H9 (cell line): ENCODE data around the gene GFRA1. TPM values are rescaled to one million over a fixed set of nuclear protein-coding genes. Genes with fewer than 3 reads are reported as not detected.

Source experiments
- DNase-seq: peaks from one replicate; pipeline ENCODE4 v3.0.0-alpha.2; 2017
- H2AFZ ChIP-seq: one replicate; pipeline ENCODE4 v1.6.1; 2013; ENCODE audit warnings: mild to moderate bottlenecking, low read length, control low read depth, moderate library complexity
- H2AK5ac ChIP-seq: 2 replicates; pipeline ENCODE4 v1.6.1; 2013; ENCODE audit warnings: low read length, control low read depth, mixed read lengths; ENCODE audit not compliant: insufficient read length
- H2BK120ac ChIP-seq: one replicate; pipeline ENCODE4 v1.6.1; 2013; ENCODE audit warnings: low read depth, mild to moderate bottlenecking, low read length, control low read depth, inconsistent platforms; ENCODE audit not compliant: poor library complexity, severe bottlenecking
- H2BK12ac ChIP-seq: 2 replicates; pipeline ENCODE4 v1.6.1; 2013; ENCODE audit warnings: low read length, control low read depth, mixed read lengths, low read depth; ENCODE audit not compliant: insufficient read length
- H2BK15ac ChIP-seq: 2 replicates; pipeline ENCODE4 v1.6.1; 2013; ENCODE audit warnings: low read depth, low read length, control low read depth
- H2BK20ac ChIP-seq: one replicate; pipeline ENCODE4 v1.6.1; 2013; ENCODE audit warnings: low read depth, mild to moderate bottlenecking, low read length, control low read depth, inconsistent platforms; ENCODE audit not compliant: poor library complexity, severe bottlenecking
- H2BK5ac ChIP-seq: 2 replicates; pipeline ENCODE4 v1.6.1; 2013; ENCODE audit warnings: low read length, control low read depth, mixed read lengths; ENCODE audit not compliant: insufficient read length
- H3K14ac ChIP-seq: 2 replicates; pipeline ENCODE4 v1.6.1; 2013; ENCODE audit warnings: low read length, control low read depth; ENCODE audit not compliant: insufficient read depth
- H3K18ac ChIP-seq: 2 replicates; pipeline ENCODE4 v1.6.1; 2013; ENCODE audit warnings: low read depth, mild to moderate bottlenecking, mixed read lengths, low read length, control low read depth; ENCODE audit not compliant: insufficient read length
- H3K23ac ChIP-seq: 2 replicates; pipeline ENCODE4 v1.6.1; 2013; ENCODE audit warnings: low read length, control low read depth, mixed read lengths, low read depth; ENCODE audit not compliant: insufficient read length
- H3K23me2 ChIP-seq: 2 replicates; pipeline ENCODE4 v1.6.1; 2013; ENCODE audit warnings: low read depth, mild to moderate bottlenecking, mixed read lengths, low read length, control low read depth; ENCODE audit not compliant: insufficient read length, poor library complexity, severe bottlenecking
- H3K27ac ChIP-seq: 2 replicates; pipeline ENCODE4 v1.5.1; 2013; ENCODE audit warnings: low read length, control low read depth, mixed read lengths, low read depth; ENCODE audit not compliant: insufficient read length
- H3K27me3 ChIP-seq: 2 replicates; pipeline ENCODE4 v1.6.1; 2013; ENCODE audit warnings: low read length, control low read depth, inconsistent platforms; ENCODE audit not compliant: insufficient read depth
- H3K4ac ChIP-seq: 2 replicates; pipeline ENCODE4 v1.6.1; 2013; ENCODE audit warnings: low read depth, mild to moderate bottlenecking, control low read depth, inconsistent platforms, low read length, moderate library complexity
- H3K4me1 ChIP-seq: 2 replicates; pipeline ENCODE4 v1.6.1; 2013; ENCODE audit warnings: low read length, control low read depth, inconsistent platforms; ENCODE audit not compliant: insufficient read depth
- H3K4me2 ChIP-seq: 2 replicates; pipeline ENCODE4 v1.6.1; 2013; ENCODE audit warnings: low read length, control low read depth, mixed read lengths; ENCODE audit not compliant: insufficient read length, insufficient read depth
- H3K56ac ChIP-seq: 2 replicates; pipeline ENCODE4 v1.6.1; 2013; ENCODE audit warnings: low read depth, mild to moderate bottlenecking, mixed read lengths, low read length, control low read depth; ENCODE audit not compliant: insufficient read length
- H3K79me1 ChIP-seq: 2 replicates; pipeline ENCODE4 v1.6.1; 2013; ENCODE audit warnings: low read depth, mild to moderate bottlenecking, moderate library complexity, low read length, control low read depth, inconsistent platforms; ENCODE audit not compliant: insufficient read depth, poor library complexity, severe bottlenecking
- H3K79me2 ChIP-seq: 2 replicates; pipeline ENCODE4 v1.6.1; 2013; ENCODE audit warnings: low read length, control low read depth, inconsistent platforms; ENCODE audit not compliant: insufficient read depth
- H3K9ac ChIP-seq: 2 replicates; pipeline ENCODE4 v1.6.1; 2013; ENCODE audit warnings: low read length, control low read depth, mixed read lengths; ENCODE audit not compliant: insufficient read length; ENCODE audit errors: extremely low read depth
- H3K9me3 ChIP-seq: one replicate; pipeline ENCODE4 v1.6.1; 2013; ENCODE audit warnings: low read depth, low read length, inconsistent platforms; ENCODE audit not compliant: control insufficient read depth
- H3T11ph ChIP-seq: one replicate; pipeline ENCODE4 v1.6.1; 2013; ENCODE audit warnings: mild to moderate bottlenecking, low read length, control low read depth, inconsistent platforms
- H4K20me1 ChIP-seq: one replicate; pipeline ENCODE4 v1.6.1; 2013; ENCODE audit not compliant: control insufficient read depth, insufficient read length, insufficient read depth
- H4K5ac ChIP-seq: 2 replicates; pipeline ENCODE4 v1.6.1; 2013; ENCODE audit warnings: low read depth, mild to moderate bottlenecking, mixed read lengths, low read length, control low read depth; ENCODE audit not compliant: insufficient read length
- H4K8ac ChIP-seq: replicated peaks from 2 replicates; pipeline ENCODE4 v1.6.1; 2013; ENCODE audit warnings: low read length, control low read depth, mixed read lengths, low read depth; ENCODE audit not compliant: insufficient read length
- H4K91ac ChIP-seq: 2 replicates; pipeline ENCODE4 v1.6.1; 2013; ENCODE audit warnings: low read depth, mild to moderate bottlenecking, moderate library complexity, mixed read lengths, low read length, control low read depth; ENCODE audit not compliant: insufficient read length
- H3K27ac Mint-ChIP-seq, 3 experiments: 2 replicates in 2 of 3; 3 replicates in 1 of 3; pipeline ENCODE4 v1.8.0; 2020 to 2021; ENCODE audit warnings: mixed read lengths in 3 of 3, mild to moderate bottlenecking in 1 of 3, moderate library complexity in 1 of 3
- H3K27me3 Mint-ChIP-seq: 2 replicates; pipeline ENCODE4 v1.8.0; 2021; ENCODE audit warnings: low read depth, mild to moderate bottlenecking, moderate library complexity, mixed read lengths
- H3K36me3 Mint-ChIP-seq, 3 experiments: 2 replicates in 2 of 3; 3 replicates in 1 of 3; pipeline ENCODE4 v1.8.0; 2020 to 2021; ENCODE audit warnings: low read depth in 3 of 3, mixed read lengths in 3 of 3; ENCODE audit not compliant: insufficient read depth in 1 of 3
- H3K4me1 Mint-ChIP-seq, 2 experiments: 2 replicates each; pipeline ENCODE4 v1.8.0; 2020; ENCODE audit warnings: mixed read lengths in 2 of 2
- H3K4me3 Mint-ChIP-seq, 2 experiments: 2 replicates in 1 of 2; 3 replicates in 1 of 2; pipeline ENCODE4 v1.8.0; 2020 to 2021; ENCODE audit warnings: mild to moderate bottlenecking in 2 of 2, mixed read lengths in 2 of 2, moderate library complexity in 1 of 2
- H3K9me3 Mint-ChIP-seq, 2 experiments: 2 replicates in 1 of 2; 3 replicates in 1 of 2; pipeline ENCODE4 v1.8.0; 2020; ENCODE audit warnings: mild to moderate bottlenecking in 2 of 2, mixed read lengths in 2 of 2, moderate library complexity in 1 of 2
- WGBS: extraction: QIAGEN DNeasy Blood & Tissue Kit; methylation state at CpG from one replicate; pipeline ENCODE4 v1.1.7; 2013; ENCODE audit warnings: missing lambda C conversion rate, low lambda C conversion rate, mixed read lengths; ENCODE audit not compliant: insufficient read length; ENCODE audit errors: extremely low coverage; 5-methylcytosine and 5-hydroxymethylcytosine counted together
- total RNA-seq: library from RNA; stranded (reverse); gene quantifications from 2 replicates; pipeline ENCODE4 v1.2.1, GENCODE V29; 2021
- TF ChIP-seq, protein P1 (sequence below): fragments of 200-600 bp; sonication (generic); conservative IDR thresholded peaks from 3 replicates; pipeline ENCODE4 v1.8.0; 2021; ENCODE audit warnings: antibody characterized with exemption, mild to moderate bottlenecking

GFRA1 gene
- total RNA-seq, 1 experiment from 2014 or later = 0.24 TPM

DNA sequence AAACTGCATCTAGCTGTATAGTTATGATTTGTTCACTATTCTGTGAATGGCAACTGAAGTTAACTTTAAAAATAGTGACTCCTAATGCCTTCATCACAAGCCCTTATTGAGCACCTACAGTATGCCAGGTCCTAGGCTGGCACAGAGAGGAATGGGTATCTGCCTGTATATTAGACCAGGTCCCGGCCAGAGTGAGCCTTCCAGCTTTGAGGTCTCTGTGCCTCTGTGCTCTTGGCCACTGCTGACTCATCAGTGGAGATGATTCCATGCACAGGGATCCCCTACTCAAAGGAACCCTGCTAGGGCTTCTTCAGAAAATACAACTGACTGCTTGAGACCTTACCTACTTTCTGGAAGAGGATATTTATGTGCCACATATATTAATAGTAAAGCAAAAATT is 118.4 kb downstream of the GFRA1 start:
- H3K9me3 ChIP-seq = no peaks in the 10 kb centered on the region
- no peaks in the 10 kb centered on the region for H3K79me1 ChIP-seq
- no peaks in the 10 kb centered on the region for H3K36me3 Mint-ChIP-seq
- no CpG with 5 or more reads among the region's 1 CpG for WGBS
- no peak overlapping the region for H3K27ac ChIP-seq
- no peak overlapping the region for H4K5ac ChIP-seq
- no peak overlapping the region for H2AK5ac ChIP-seq
- peaks cover 3% of the 10 kb centered on the region for H3K27me3 Mint-ChIP-seq
- no peak overlapping the region for H4K8ac ChIP-seq
- no peak overlapping the region for H3K23ac ChIP-seq
- no peaks in the 10 kb centered on the region for H3K4me1 ChIP-seq
- H3K14ac ChIP-seq = no peak overlapping the region
- H3T11ph ChIP-seq = no peak overlapping the region
- H3K4me1 Mint-ChIP-seq = no peaks in the 10 kb centered on the region
- H4K91ac ChIP-seq = no peak overlapping the region
- no peaks in the 10 kb centered on the region for H4K20me1 ChIP-seq
- H3K18ac ChIP-seq = no peak overlapping the region
- H2BK120ac ChIP-seq = no peak overlapping the region
- H2BK5ac ChIP-seq = no peak overlapping the region
- peak overlapping the region in 1 of 3 experiments; percentile 55; a peak in 1 of 7 replicates for H3K27ac Mint-ChIP-seq
- H3K9ac ChIP-seq = no peak overlapping the region
- H2BK20ac ChIP-seq = no peak overlapping the region
- H2BK15ac ChIP-seq = no peak overlapping the region
- no peak overlapping the region for H3K4me2 ChIP-seq
- H2AFZ ChIP-seq = no peak overlapping the region
- no peak for DNase-seq
- H3K27me3 ChIP-seq = no peaks in the 10 kb centered on the region
- H2BK12ac ChIP-seq = no peak overlapping the region
- no peaks in the 10 kb centered on the region for H3K23me2 ChIP-seq
- no peak overlapping the region for H3K56ac ChIP-seq
- no peak overlapping the region for H3K4ac ChIP-seq
- TF ChIP-seq, protein P1, sequence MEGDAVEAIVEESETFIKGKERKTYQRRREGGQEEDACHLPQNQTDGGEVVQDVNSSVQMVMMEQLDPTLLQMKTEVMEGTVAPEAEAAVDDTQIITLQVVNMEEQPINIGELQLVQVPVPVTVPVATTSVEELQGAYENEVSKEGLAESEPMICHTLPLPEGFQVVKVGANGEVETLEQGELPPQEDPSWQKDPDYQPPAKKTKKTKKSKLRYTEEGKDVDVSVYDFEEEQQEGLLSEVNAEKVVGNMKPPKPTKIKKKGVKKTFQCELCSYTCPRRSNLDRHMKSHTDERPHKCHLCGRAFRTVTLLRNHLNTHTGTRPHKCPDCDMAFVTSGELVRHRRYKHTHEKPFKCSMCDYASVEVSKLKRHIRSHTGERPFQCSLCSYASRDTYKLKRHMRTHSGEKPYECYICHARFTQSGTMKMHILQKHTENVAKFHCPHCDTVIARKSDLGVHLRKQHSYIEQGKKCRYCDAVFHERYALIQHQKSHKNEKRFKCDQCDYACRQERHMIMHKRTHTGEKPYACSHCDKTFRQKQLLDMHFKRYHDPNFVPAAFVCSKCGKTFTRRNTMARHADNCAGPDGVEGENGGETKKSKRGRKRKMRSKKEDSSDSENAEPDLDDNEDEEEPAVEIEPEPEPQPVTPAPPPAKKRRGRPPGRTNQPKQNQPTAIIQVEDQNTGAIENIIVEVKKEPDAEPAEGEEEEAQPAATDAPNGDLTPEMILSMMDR = no peak
- H3K9me3 Mint-ChIP-seq = no peaks in the 10 kb centered on the region; a peak in 1 of 5 replicates
- H3K4me3 Mint-ChIP-seq = no peak overlapping the region
- no peaks in the 10 kb centered on the region for H3K79me2 ChIP-seq
